ENCODE measurements around the gene RTL1.
A peak's percentile ranks its signal among the peaks of the same experiment; 100 is the strongest.

The RTL1 gene

GRCh38 chr14:100906420-100906819 lies 2.9 kb upstream of the RTL1 start:
- Histone ChIP-seq H2AFZ (ENCODE audit: low read depth, low read length) (no peak overlapping the region), H3K79me2 (ENCODE audit: insufficient read depth, low read length) (no peaks in the 10 kb centered on the region), H3K27ac (ENCODE audit: low read length) (no peak overlapping the region), H3K4me1 (ENCODE audit: insufficient read depth, low read length) (no peaks in the 10 kb centered on the region), H3K36me3 (ENCODE audit: insufficient read depth, low read length) (no peaks in the 10 kb centered on the region), H4K20me1 (ENCODE audit: insufficient read depth, low read length) (no peaks in the 10 kb centered on the region), H3K9ac (ENCODE audit: low read depth, low read length) (no peak overlapping the region), H3K27me3 (ENCODE audit: insufficient read depth, low read length, poor library complexity) (peaks cover 6% of the 10 kb centered on the region), H3K4me3 (ENCODE audit: low read depth in 1 of 2, low read length in 2 of 2) (no peak overlapping the region), H3K4me2 (ENCODE audit: insufficient read depth, low read length) (no peak overlapping the region), H3K9me3 (ENCODE audit: insufficient read depth, low read length, severe bottlenecking) (no peaks in the 10 kb centered on the region)
- DNase-seq (no peak), ATAC-seq (ENCODE audit: insufficient read depth, low read depth) (peak; percentile 43; the same call in 1 of the 3 replicates)
- TF ChIP-seq EZH2 (IDR thresholded peaks at IDR 0.05; ENCODE audit: borderline replicate concordance, low read depth, low read length, severe bottlenecking) (no peak), CTCF (IDR thresholded peaks at IDR 0.05; ENCODE audit: borderline replicate concordance, extremely low read depth, low read length, poor library complexity, severe bottlenecking) (peak; percentile 64)

- no peak overlapping the region for H3K4me3 ChIP-seq (ENCODE audit: low read depth in 1 of 2, low read length in 2 of 2)
- no peaks in the 10 kb centered on the region for H3K79me2 ChIP-seq (ENCODE audit: insufficient read depth, low read length)
- H3K9ac ChIP-seq (ENCODE audit: low read depth, low read length) = no peak overlapping the region
- TF ChIP-seq CTCF (IDR thresholded peaks at IDR 0.05; ENCODE audit: borderline replicate concordance, extremely low read depth, low read length, poor library complexity, severe bottlenecking) = no peak
- TF ChIP-seq EZH2 (IDR thresholded peaks at IDR 0.05; ENCODE audit: borderline replicate concordance, low read depth, low read length, severe bottlenecking) = no peak
- no peaks in the 10 kb centered on the region for H4K20me1 ChIP-seq (ENCODE audit: insufficient read depth, low read length)
- H3K27ac ChIP-seq (ENCODE audit: low read length) = no peak overlapping the region
- peaks cover 11% of the 10 kb centered on the region for H3K27me3 ChIP-seq (ENCODE audit: insufficient read depth, low read length, poor library complexity)
- H3K9me3 ChIP-seq (ENCODE audit: insufficient read depth, low read length, severe bottlenecking) = no peaks in the 10 kb centered on the region
- no peak overlapping the region for H2AFZ ChIP-seq (ENCODE audit: low read depth, low read length)
- DNase-seq (no peak), ATAC-seq (ENCODE audit: insufficient read depth, low read depth) (no peak)
- no peaks in the 10 kb centered on the region for H3K4me1 ChIP-seq (ENCODE audit: insufficient read depth, low read length)
- H3K36me3 ChIP-seq (ENCODE audit: insufficient read depth, low read length) = no peaks in the 10 kb centered on the region
- H3K4me2 ChIP-seq (ENCODE audit: insufficient read depth, low read length) = no peak overlapping the region
Measured at GRCh38 chr14:100905166-100905565, 1.6 kb upstream of the RTL1 start.

GRCh38 chr14:100904307-100905087 lies 975 bp upstream of the RTL1 start:
- ATAC-seq (ENCODE audit: insufficient read depth, low read depth) (peak; percentile 36; the same call in 1 of the 3 replicates), DNase-seq (peak; percentile 34)
- peak; percentile 60 for TF ChIP-seq CTCF (IDR thresholded peaks at IDR 0.05; ENCODE audit: borderline replicate concordance, extremely low read depth, low read length, poor library complexity, severe bottlenecking)
- no peak for TF ChIP-seq EZH2 (IDR thresholded peaks at IDR 0.05; ENCODE audit: borderline replicate concordance, low read depth, low read length, severe bottlenecking)
- Histone ChIP-seq H3K4me1 (ENCODE audit: insufficient read depth, low read length) (no peaks in the 10 kb centered on the region), H3K36me3 (ENCODE audit: insufficient read depth, low read length) (no peaks in the 10 kb centered on the region), H3K79me2 (ENCODE audit: insufficient read depth, low read length) (no peaks in the 10 kb centered on the region), H4K20me1 (ENCODE audit: insufficient read depth, low read length) (no peaks in the 10 kb centered on the region), H3K9me3 (ENCODE audit: insufficient read depth, low read length, severe bottlenecking) (no peaks in the 10 kb centered on the region), H3K4me3 (ENCODE audit: low read depth in 1 of 2, low read length in 2 of 2) (no peak overlapping the region), H3K4me2 (ENCODE audit: insufficient read depth, low read length) (no peak overlapping the region), H3K27ac (ENCODE audit: low read length) (no peak overlapping the region), H3K27me3 (ENCODE audit: insufficient read depth, low read length, poor library complexity) (peaks cover 14% of the 10 kb centered on the region), H3K9ac (ENCODE audit: low read depth, low read length) (no peak overlapping the region), H2AFZ (ENCODE audit: low read depth, low read length) (no peak overlapping the region)

All from DND-41 (cell line).